Ramos (cell line): ENCODE results near the gene SUCO.

Experiments used
- in situ Hi-C: fragments of 300-500 bp; cut with MboI; formaldehyde crosslinking; loops from one replicate; pipeline ENCODE4 v1.14.3; 2022; ENCODE audit warnings: low sequenced_read_pairs; ENCODE audit not compliant: unreplicated experiment

SUCO gene

DNA sequence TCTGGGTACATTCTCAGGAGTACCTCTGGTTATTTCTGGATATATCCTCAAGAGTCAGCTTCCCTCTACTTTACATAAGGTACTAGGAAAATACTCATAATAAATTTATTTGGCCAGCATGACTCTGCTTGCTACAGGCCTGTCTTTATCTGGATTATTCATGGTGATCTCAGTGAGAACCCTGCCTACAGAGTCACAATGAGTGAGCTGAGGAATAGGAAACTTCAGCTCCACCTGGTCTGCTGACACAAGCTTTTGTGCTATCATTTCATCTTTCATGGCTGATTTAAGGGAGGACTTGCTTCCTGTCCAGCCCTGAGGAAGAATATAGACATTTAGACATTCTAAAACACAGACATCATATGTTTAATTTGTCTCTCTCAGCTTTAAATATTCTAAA lies 19.5 kb upstream of the SUCO start:
- in situ Hi-C loops: no loop called here

DNA sequence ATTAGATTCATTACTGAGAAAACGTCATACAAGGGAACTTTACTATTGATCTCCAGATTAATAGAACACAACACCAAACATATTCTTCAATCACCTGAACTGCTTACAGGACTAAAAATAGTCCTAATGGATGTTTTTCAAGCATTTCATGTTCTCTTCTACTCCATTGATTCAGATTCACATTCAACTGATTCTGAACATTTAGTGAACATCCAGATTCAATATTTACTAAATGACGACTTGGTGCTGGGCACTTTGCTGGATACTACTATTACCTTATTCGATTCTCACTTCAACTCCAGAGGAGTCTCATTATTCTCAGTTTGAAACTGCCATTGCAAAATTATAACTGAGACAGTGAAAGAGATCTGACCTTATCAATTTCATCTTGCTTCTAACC lies 18.8 kb upstream of the SUCO start:
- in situ Hi-C loops: no loop called here

DNA sequence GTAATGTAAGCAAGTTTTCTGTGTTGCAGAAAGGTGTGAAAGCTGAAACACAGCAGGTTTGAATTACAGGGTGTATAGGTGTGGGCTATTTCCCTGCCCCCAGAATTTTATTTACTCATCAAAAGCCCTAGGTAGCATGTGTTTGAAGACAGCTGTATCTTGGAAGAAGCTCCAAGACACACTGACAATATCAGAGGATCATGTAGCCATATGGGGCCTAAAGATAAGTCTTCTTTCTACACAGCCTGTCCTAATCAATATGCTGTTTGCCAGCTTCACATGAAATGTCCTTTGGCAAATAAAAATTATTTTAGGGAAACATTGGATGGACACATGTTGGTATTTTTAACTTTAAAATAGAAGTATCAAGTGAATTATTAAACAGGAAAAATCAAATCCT lies 17.5 kb upstream of the SUCO start:
- in situ Hi-C loops: no loop called here

DNA sequence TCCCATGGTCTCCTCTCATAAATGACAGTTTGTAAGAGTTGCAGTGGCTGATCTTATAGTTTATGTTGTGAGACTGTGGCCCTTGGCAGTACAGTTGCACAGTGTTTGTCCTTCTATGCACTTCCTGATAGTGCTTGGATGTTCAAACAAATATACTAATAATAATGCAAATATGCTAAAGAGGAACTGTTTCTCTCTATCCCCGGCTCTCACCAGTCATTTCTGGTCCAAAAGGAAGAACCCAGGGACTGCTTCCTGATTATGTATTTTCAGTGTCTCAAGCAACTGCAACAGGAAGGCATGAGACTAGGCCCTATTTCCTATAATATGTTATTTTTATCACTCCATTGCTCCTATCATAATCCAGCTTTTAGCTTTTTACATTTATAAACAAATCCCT lies 17.0 kb upstream of the SUCO start:
- in situ Hi-C loops: no loop called here

DNA sequence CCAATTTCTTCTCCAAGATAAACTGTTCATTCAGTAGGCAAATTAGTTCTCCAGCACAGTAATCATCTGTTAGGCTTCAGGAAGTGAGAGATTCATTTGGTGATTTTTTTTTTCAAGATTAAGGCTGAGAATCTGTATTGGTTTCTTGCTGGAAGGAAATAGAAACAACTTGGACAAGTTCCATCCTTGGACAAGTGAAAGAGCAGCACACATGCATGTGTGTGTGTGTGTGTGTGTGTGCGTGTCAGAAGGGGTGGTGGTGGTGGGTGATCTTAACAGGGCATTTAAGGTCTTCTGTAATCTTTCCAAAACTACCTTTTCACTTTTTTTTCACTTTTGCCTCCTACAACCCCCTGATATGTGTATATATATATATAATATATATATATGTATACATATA lies 15.9 kb upstream of the SUCO start:
- in situ Hi-C loops: no loop called here

DNA sequence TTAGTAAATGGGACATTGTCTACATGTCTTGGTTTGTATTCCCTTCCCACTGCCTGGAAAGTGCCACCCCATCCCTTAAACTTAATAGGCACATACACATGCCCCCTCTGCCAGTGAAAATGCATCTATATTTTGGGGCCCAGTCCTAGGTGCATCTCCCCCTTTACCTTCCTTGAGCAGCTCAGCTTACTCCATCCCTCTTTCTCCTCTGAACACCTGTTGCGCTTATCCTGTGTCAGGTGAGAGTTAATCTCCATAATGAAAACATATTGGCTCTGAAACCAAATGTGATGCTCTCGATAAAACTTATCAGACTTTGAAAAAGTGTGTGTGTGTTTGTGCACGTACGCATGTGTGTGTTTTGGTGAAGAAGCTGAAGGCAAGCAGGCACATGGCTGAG lies 15.4 kb upstream of the SUCO start:
- in situ Hi-C loops: no loop called here

DNA sequence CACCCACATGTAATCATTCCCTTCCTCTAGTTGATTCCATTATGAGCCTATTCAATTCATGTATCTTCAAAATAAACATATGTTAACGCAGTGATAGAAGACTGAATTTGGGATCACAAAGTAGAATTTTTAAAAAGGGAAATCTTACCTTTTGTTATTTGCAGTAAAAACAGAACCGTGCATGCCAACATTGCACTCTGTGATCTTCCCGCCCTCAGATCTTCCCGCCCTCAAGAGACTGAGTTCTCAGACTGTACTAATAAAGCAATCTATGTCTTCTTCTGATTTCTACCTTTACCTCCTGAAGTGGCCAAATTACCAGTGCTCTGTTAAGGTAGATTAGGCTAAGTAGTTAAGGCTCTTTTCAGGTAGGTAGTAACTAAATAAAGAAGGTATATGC lies 3.6 kb upstream of the SUCO start:
- in situ Hi-C loops: no loop called here

DNA sequence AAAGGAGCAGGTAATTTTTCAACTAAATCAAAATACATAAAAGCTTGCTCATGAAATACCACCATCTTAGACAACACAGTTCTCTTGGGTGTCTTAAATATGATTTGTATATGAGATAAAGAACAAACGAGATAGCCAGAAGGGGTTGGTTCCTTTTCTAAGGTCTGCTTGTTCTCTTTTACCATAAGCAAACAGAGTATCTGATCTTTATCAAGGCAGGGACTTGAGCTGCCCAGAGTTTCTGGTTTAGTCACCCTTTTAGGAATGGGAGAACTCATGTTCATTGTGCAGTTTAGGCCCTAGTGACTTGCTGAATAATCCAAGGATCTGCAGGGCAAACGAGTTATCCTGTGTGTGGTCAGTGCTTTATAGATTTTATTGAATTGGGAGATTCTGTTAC lies 3.0 kb upstream of the SUCO start:
- in situ Hi-C loops: no loop called here

DNA sequence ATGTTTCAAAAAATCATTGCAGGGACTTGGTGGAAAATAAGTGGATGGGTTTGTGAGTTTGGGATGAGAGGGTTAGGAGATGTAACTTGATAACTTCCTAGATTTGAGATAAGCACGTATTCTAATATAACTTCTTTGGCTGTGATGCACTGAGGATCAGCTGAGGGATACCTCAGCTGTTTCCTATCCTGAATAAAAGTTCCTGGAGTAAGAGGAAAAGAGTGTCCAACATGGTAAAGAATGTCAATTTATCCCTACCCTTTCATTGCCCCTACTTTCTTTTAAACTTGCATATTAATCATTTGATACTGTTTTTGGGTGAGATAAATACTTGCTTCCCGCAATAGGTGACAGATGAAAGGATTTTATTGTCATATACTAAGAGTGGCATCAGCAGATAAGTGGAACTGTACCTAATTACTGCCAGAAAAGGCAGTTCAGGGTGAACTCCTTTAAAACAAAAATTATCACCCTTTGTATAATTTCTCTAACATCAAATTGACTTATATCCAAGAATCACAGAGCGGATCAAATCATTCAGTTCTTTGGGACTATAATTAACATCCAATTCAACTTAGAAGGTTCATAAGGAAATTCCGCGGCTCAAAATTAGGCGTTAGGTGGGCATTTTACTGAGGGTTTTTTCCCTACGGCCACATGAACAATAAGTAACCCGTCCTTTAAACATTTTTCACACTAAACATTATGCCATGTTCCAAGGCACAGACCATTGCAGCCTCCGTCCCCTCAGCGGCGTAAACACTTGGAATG lies 1.4 kb upstream of the SUCO start:
- in situ Hi-C loops: no loop called here

DNA sequence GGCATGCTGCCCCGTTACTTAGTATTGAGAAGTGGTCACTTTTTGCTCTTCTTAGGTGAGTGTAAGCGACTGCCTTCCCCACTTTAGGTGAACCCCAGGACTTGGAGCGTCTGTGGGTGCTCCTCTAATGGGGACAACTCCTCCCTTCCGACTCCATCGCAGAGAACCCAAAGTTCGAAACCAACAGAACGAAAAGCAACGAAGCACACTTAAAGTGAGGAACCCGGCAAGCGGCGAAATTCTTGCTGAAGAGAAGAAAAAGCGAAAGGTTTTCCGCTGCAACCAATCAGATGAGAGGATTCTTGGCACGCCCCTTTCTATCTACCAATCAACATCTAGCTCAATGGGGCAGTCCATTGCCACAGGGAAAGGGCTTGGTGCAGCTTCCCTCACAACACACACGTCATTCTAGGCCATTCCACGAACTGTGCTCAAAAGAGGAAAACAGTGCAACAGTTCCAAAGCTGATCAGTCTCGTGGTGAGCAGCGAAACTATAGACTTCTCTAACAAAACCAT lies 709 bp upstream of the SUCO start:
- in situ Hi-C loops: no loop called here

DNA sequence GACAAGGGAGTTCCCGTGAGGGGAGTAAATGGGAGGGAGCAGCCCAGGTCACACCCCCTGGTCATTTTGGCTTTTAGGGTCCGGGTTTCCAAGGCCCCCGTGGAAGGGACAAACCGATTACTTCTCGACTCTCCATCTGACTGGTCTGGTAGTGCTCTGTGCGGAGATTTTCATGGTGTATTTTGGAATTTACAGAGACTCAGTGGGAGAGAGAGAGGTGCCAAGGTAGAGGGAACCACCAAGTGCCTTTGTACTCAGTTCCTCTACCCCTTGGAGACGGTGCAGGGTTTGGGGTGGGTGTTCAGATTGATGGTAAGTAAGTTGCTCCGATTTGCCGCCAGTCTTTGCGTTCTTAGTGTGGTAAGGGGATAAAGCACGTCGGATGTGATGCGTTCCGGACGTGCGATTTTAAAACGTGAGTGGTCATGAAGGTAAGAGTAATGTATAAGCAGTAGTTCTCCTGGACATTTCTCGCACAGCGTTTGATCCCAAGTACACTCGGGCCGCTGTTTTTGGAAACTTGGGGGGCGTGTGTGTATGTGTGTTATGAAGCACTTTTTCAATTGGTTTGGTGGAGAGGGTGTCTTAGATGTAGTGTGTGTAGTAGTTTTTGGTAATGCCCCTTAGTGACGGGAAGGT lies 682 bp downstream of the SUCO start:
- in situ Hi-C loops: no loop called here

DNA sequence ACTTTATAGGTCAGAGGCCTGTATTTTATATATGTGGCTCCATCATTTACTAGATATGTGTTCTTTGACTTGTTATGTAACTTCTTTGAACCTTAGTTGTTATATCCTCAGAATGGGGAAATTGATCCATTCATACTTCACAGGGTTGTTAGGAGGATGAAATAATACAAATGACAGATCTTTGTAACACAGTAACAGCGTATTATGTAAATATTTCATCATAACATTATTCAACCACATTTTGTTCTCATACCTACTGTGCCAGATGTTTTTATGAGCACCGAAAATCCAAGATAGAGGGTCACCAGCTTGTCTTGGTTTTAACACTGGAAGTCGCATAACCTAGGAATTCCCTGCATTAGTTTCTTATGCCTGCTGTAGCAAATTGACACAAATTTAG lies 3.3 kb downstream of the SUCO start:
- in situ Hi-C loops: no loop called here

DNA sequence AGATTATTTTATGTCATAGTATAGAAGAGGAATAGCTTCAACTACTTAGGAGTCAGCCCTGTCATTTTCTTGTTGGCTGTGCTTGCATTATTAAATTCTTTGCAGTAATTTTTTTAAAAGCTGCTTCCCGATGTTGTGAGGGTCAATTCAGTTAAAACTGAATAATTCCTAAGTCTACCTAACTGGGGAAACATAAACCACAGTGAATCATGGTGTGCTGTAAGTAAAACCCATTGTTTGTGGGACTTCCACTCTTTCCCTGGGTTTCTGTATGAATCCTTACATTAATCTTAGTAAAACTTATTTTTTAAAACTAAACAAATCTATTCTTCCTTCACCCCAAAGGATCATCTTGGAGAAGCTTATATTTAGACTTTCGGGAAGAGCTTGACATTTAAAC lies 4.4 kb downstream of the SUCO start:
- in situ Hi-C loops: no loop called here

DNA sequence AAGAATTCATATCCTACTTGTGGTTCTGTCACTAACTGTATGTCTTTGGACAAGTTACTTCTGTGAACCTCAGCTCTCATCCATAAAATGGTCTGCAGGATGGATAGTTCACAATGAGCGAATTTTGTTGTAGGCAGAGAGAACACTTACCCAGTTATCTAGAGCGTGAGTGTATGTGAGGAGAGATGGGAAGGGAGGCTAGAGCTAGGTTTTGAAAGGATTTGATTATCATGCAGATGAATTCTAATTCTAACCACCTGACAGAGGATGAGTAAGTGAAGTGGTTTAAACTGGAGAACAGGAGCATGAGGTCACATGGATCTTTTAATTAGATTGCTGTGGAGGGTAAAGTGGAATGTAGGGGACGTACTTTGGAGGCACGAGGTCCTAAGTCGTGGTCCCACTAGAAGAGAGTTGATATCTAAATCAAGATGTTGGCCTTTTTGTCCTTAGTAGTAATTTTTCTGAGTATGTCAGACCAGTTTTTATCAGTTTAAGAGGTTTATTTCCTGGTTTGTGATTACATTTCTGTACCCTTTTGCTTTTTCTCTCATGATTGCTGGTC lies 5.0 kb downstream of the SUCO start:
- in situ Hi-C loops: no loop called here

DNA sequence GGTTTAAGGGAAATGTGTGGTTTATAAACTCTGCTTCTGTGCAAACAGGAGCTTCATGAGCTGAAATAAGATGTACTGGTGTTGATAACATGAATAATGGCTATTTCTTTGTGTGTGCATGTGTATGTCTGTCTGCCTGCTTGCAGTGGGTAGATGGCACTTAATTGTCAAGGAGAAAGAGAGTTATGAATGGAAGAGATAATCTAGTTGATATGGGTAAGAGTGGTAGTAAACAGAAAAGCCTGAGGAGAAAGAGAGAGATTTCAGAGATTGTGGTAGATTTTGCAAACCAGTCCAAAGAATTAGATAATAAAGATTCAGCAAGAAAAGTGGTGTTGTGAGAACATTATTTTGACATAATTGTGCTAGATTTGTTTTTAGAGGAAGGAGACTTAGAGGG lies 7.7 kb downstream of the SUCO start:
- in situ Hi-C loops: no loop called here

DNA sequence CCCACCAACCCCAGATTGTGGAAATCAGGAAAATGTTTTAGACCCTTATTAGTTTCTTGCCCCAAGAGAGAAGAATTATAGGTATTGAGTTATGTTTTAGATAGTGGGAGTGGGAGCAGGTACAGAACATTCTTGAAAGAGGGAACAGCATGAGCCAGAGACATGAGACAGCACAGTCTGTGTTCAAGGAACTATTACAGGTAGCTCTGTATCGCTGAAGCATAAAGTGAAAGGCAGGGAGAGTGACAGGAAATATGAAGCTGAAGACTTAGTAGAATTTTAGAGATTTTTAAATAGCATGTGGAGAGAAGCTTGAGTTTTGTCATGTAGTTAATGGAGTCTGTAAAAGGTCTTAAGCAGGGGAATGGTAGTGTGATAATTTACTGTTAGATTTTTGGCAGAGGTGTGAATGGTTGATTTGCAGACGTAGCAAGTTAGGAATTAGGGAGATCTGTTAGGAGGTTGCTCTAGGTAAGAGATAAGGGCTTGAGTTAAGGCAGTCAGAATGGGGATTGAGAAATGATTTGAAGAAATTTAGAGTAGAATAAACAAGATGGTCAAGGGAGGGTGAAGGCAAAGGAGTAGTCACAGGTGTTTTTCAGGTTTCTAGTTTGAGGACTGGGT lies 11.6 kb downstream of the SUCO start:
- in situ Hi-C loops: no loop called here

DNA sequence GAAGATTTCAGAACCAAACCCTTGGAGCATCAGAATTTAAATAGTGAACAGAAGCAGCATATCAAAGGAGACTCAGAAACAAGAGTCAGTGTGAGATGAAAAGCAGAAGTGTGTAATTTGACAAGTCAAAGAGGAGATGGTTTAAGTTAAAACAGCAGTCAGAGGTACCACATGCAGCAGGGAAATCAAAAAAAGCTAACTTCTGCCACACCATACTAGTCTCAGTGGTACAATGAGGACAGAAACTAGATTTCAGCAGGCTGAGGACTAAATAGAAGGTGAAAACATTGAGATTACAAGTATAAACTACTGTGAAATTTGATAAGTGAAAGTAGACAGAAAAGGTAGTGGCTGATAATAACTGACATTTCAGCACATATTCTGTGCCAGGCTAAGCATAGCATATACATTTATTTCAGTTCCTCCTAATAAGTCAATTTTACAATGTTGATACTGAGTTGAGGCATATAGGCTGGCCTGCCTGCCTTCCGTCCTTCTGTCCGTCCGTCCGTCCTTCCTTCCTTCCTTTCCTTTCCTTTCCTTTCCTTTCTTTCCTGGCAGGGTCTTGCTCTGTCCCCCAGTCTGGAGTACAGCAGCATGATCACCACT lies 12.6 kb downstream of the SUCO start:
- in situ Hi-C loops: no loop called here

DNA sequence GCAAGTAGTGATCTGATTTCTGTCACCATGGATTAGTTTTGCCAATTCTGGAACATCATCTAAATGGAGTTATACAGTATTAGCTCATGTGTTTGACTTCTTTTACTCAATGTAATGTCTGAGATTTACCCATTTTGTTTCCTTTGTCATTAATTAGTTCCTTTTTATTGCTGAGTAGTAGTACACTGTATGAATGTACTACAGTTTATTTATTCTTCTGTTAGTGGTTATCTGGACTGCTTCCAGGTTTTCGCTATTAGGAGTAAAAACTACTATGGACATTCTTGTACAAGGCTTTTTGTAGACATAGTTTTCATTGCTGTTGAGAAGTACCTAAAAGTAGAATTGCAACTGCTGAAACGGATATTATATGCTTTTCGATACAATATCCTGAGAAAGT lies 14.1 kb downstream of the SUCO start:
- in situ Hi-C loops: no loop called here

DNA sequence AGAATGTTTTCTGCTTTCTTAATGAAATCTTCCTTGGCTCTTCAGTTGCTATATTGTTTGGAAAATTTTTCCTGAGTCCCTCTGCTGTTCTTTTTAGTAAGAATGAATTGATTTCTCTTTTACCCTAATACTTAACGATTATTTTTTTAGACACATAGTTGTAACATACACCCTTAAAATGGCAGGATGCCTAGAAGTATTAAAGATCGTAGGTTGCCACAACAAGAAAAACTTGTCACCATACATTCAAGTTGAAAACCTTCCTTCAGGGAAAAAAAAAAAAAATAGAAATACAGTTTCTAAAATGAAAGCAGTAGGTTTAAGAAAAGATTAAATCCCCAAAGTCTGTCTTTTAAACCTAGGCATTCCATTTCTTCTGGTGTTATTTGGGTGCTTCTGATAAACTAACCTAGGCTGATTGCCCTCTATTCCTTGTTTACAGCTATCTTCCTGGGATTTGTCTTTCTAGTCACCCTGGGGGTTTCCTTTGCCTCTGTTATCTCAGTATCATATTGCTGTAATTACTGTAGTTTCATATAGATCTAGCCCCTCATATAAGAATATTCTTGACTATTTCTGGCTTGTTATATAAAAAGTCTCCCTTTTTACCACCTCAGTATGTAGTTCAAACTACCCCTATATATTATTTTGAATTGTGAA lies 16.8 kb downstream of the SUCO start:
- in situ Hi-C loops: no loop called here

DNA sequence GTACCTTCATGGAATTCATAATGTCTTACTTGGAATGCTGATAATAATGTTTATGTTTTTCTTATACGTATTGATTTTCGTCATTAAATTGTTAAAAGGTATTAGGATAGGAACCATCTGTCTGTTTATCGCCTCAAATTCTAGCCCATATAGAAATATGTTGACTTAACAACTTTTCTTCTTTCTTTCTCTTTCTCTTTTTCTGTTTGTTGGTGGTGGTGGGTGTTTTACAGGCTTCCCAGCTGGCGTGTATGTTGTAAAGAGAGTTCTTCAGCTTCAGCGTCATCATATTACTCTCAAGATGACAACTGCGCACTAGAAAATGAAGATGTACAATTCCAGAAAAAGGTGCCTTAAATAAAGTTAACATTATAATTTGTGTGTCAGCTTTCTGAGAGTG lies 18.3 kb downstream of the SUCO start:
- in situ Hi-C loops: no loop called here
